RWPE1 (cell line): ENCODE measurements around the gene MTHFD1L.

Source experiments
- CTCF ChIA-PET: fragments of 350-600 bp; sonication (Branson Sonifier 250); formaldehyde crosslinking; extraction: SDS; loops from one replicate; lab custom pipeline; 2021; lab: Yijun Ruan, JAX
- POLR2A ChIA-PET: fragments of 400-600 bp; formaldehyde crosslinking; extraction: SDS; loops from one replicate; lab custom pipeline; 2020; ENCODE audit warnings: antibody characterized with exemption; ENCODE audit not compliant: low non-redundant PET; lab: Yijun Ruan, JAX
- DNase-seq: peaks from one replicate; pipeline ENCODE4 v3.0.0; 2012; ENCODE audit warnings: low spot score
- H3K27ac ChIP-seq: fragments of 450-650 bp; 2 replicates; pipeline ENCODE4 v1.5.1; 2017
- CTCF ChIP-seq: fragments of 450-650 bp; conservative IDR thresholded peaks from 2 replicates; pipeline ENCODE4 v1.5.1; 2017; ENCODE audit warnings: low read depth, mild to moderate bottlenecking

MTHFD1L gene

GRCh38 chr6:151014404-151015100 is 149.1 kb downstream of the MTHFD1L start:
- ChIA-PET CTCF (interaction anchor here (0.6 to 5.3 kb wide), 17 partner anchors 9 to 328 kb away, joined by 3 to 79 read pairs (median 4); no protein-coding TSS in a partner anchor), POLR2A (no interaction called here)
- DNase-seq: peak; percentile 60
- no peak overlapping the region for H3K27ac ChIP-seq
- peak; percentile 97 for TF ChIP-seq CTCF

GRCh38 chr6:151015101-151015700 is 149.7 kb downstream of the MTHFD1L start:
- ChIA-PET CTCF (interaction anchor here (0.6 to 5.3 kb wide), 7 partner anchors 67 to 327 kb away, joined by 3 to 79 read pairs (median 5); no protein-coding TSS in a partner anchor), POLR2A (no interaction called here)
- TF ChIP-seq CTCF: no peak
- no peak for DNase-seq
- H3K27ac ChIP-seq: no peak overlapping the region

GRCh38 chr6:151016107-151016506 is 150.6 kb downstream of the MTHFD1L start:
- no peak for TF ChIP-seq CTCF
- POLR2A ChIA-PET: no interaction called here
- DNase-seq: no peak
- no peak overlapping the region for H3K27ac ChIP-seq
- CTCF ChIA-PET: interaction anchor here (0.6 to 5.3 kb wide), 2 partner anchors 124 to 308 kb away, joined by 3 to 79 read pairs; no protein-coding TSS in a partner anchor

GRCh38 chr6:151018046-151018445 is 152.5 kb downstream of the MTHFD1L start:
- no peak for DNase-seq
- ChIA-PET POLR2A (no interaction called here), CTCF (interaction anchor here (0.6 to 0.7 kb wide), 2 partner anchors 35 to 47 kb away, joined by 3 read pairs; no protein-coding TSS in a partner anchor)
- H3K27ac ChIP-seq: no peak overlapping the region
- no peak for TF ChIP-seq CTCF

GRCh38 chr6:151018911-151019782 is 153.6 kb downstream of the MTHFD1L start:
- DNase-seq: no peak
- ChIA-PET CTCF (interaction anchor here (0.6 to 0.7 kb wide), 3 partner anchors 15 to 682 kb away, joined by 3 to 4 read pairs (median 4); no protein-coding TSS in a partner anchor), POLR2A (no interaction called here)
- no peak overlapping the region for H3K27ac ChIP-seq
- TF ChIP-seq CTCF: no peak

- no peak for TF ChIP-seq CTCF
- no peak for DNase-seq
- ChIA-PET POLR2A (no interaction called here), CTCF (no interaction called here)
- H3K27ac ChIP-seq: no peak overlapping the region
These were observed 156.4 kb downstream of the MTHFD1L start for GRCh38 chr6:151021896-151022295.
